Common myeloid progenitor, CD34-positive (primary cell): ENCODE measurements around the gene CASKIN1.
"Not testable (repeated sequence)": the region's sequence is repeated elsewhere in the genome, so short reads cannot be mapped to it uniquely, and the experiment has no call there.

Source experiments
- CTCF ChIA-PET: fragments of 350-600 bp; sonication (Branson Sonifier 250); formaldehyde crosslinking; loops from one replicate; lab custom pipeline; 2021; ENCODE audit warnings: antibody characterized with exemption; lab: Charles Lee
- POLR2A ChIA-PET: fragments of 350-600 bp; sonication (Branson Sonifier 250); formaldehyde crosslinking; loops from one replicate; lab custom pipeline; 2021; ENCODE audit warnings: antibody characterized with exemption; lab: Charles Lee
- DNase-seq, 3 donors: peaks; one replicate each; pipeline versions ENCODE4 v3.0.0 to v3.0.0-alpha.2; 2013
- H3K27ac ChIP-seq, 2 experiments: 1 replicate in 1 of 2; 2 replicates in 1 of 2; pipeline ENCODE4 v1.7.0; 2013; ENCODE audit warnings: inconsistent platforms in 2 of 2, low read length in 2 of 2, mild to moderate bottlenecking in 2 of 2, low read depth in 1 of 2, moderate library complexity in 1 of 2; ENCODE audit not compliant: severe bottlenecking in 2 of 2, insufficient read depth in 1 of 2, poor library complexity in 1 of 2
- H3K27me3 ChIP-seq, 5 experiments: replicated peaks in 2 of 5; 1 replicate in 3 of 5; 2 replicates in 2 of 5; pipeline versions ENCODE4 v1.6.1 to v1.7.0; 2013; ENCODE audit warnings: low read length in 4 of 5, mild to moderate bottlenecking in 2 of 5, moderate library complexity in 2 of 5, inconsistent platforms in 1 of 5; ENCODE audit not compliant: insufficient read depth in 5 of 5, control insufficient read depth in 4 of 5
- H3K36me3 ChIP-seq, 4 experiments: 1 replicate in 2 of 4; 2 replicates in 2 of 4; pipeline versions ENCODE4 v1.6.1 to v1.7.0; 2013; ENCODE audit warnings: low read length in 3 of 4, control low read depth in 1 of 4, mild to moderate bottlenecking in 1 of 4; ENCODE audit not compliant: control insufficient read depth in 4 of 4, insufficient read depth in 4 of 4
- H3K4me1 ChIP-seq, 4 experiments: 1 replicate in 3 of 4; 2 replicates in 1 of 4; pipeline versions ENCODE4 v1.6.1 to v1.7.1; 2013; ENCODE audit warnings: low read length in 3 of 4, mild to moderate bottlenecking in 3 of 4, control low read depth in 1 of 4, inconsistent platforms in 1 of 4, moderate library complexity in 1 of 4; ENCODE audit not compliant: control insufficient read depth in 4 of 4, insufficient read depth in 4 of 4; ENCODE audit errors: control extremely low read depth in 1 of 4
- H3K4me3 ChIP-seq, 7 experiments: 1 replicate in 4 of 7; 2 replicates in 3 of 7; pipeline versions ENCODE4 v1.5.1 to v1.7.0; 2013; ENCODE audit warnings: mild to moderate bottlenecking in 7 of 7, low read length in 6 of 7, moderate library complexity in 6 of 7, inconsistent platforms in 2 of 7, low read depth in 2 of 7, control low read depth in 1 of 7; ENCODE audit not compliant: insufficient read depth in 4 of 7, control insufficient read depth in 1 of 7; ENCODE audit errors: extremely low read depth in 1 of 7
- H3K9me3 ChIP-seq, 5 experiments: 1 replicate in 4 of 5; 2 replicates in 1 of 5; pipeline versions ENCODE4 v1.6.1 to v1.7.1; 2013; ENCODE audit warnings: low read length in 4 of 5, mild to moderate bottlenecking in 2 of 5, inconsistent platforms in 1 of 5, low read depth in 1 of 5, moderate library complexity in 1 of 5; ENCODE audit not compliant: control insufficient read depth in 4 of 5, insufficient read depth in 2 of 5; ENCODE audit errors: control extremely low read depth in 1 of 5
- WGBS: methylation state at CpG from one replicate; pipeline ENCODE4 v1.1.5; 2013; ENCODE audit not compliant: insufficient coverage; 5-methylcytosine and 5-hydroxymethylcytosine counted together

Gene CASKIN1

DNA sequence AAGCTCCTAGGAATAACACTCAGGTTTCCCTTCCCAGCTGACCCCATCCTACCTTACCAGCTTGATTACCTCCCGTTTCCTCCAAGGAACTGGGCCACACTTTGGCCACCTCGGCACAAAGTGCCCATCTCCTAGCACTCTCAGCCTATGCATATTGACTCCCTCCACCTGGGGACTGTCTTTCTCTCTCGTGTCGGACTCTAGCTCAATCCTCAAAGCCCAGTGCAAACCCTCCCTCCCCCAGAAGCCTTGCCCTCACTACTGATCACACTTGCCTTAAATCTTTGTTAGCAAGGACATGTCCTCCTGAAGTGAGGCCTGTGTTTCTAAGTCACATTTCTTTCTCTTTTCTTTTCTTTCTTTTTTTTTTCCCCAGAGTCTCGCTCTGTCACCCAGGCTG is 50.6 kb downstream of the CASKIN1 start:
- Histone ChIP-seq H3K4me1 (peaks cover 0 to 40% (median 28%) of the 10 kb centered on the region in 4 experiments), H3K9me3 (no peaks in the 10 kb centered on the region), H3K27me3 (no peaks in the 10 kb centered on the region), H3K27ac (no peak overlapping the region), H3K4me3 (no peak overlapping the region), H3K36me3 (peaks cover 0 to 4% (median 1%) of the 10 kb centered on the region in 4 experiments)
- WGBS, result 93% methylated on average over 4 of the region's 5 CpGs
- POLR2A ChIA-PET, result interaction anchor here (1.7 kb wide), 1 partner anchor 9 kb away, joined by 6 read pairs; the partner anchor contains the start of gene TRAF7
- CTCF ChIA-PET, result interaction anchor here (1.0 to 3.5 kb wide), 6 partner anchors 9 to 141 kb away, joined by 3 to 24 read pairs (median 8); partner anchors contain the start of gene TRAF7
- DNase-seq, result no peak

DNA sequence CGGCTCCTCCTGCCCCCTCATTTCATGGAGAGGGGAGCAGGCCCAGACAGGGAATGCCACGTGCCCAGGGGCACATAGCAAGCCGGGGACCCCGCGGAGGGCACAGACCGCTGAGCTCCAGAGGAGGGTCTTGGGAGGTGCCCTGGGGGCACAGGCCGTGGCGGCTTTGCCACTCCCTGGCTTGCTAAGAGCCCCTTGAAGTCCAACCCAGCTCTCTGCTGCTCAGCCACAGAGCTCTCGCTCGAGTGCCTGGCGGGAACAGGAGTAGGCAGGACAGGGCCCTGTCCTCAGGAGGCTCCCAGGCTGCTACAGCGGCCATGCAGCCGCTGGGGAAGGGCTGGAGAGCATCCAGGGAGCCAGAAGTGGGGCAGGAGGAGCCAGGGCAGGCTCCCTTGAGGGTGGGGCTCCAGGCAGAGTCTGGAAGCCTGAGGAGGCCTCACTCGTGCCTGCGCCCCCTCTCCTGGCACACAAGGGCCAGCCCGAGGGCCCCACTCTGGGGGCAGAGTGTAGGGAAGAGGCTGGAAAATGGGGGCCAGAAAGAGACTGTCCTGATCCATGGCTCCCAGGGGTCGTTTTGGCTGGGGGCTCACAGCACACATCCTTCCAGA is 52.4 kb downstream of the CASKIN1 start:
- CTCF ChIA-PET, result interaction anchor here (1.0 to 2.5 kb wide), 4 partner anchors 8 to 140 kb away, joined by 3 to 9 read pairs (median 6); no protein-coding TSS in a partner anchor
- POLR2A ChIA-PET, result interaction anchor here (1.0 kb wide), 1 partner anchor 19 kb away, joined by 3 read pairs; no protein-coding TSS in a partner anchor
- no peaks in the 10 kb centered on the region for H3K9me3 ChIP-seq
- no peak overlapping the region for H3K27ac ChIP-seq
- DNase-seq, result no peak
- 92% methylated on average over 17 of the region's 17 CpGs for WGBS
- no peaks in the 10 kb centered on the region for H3K27me3 ChIP-seq
- H3K4me3 ChIP-seq, result no peak overlapping the region
- peaks cover 0 to 21% (median 13%) of the 10 kb centered on the region in 4 experiments for H3K4me1 ChIP-seq
- no peaks in the 10 kb centered on the region for H3K36me3 ChIP-seq

- Histone ChIP-seq H3K36me3 (no peaks in the 10 kb centered on the region), H3K27me3 (no peaks in the 10 kb centered on the region), H3K27ac (no peak overlapping the region), H3K4me1 (peaks cover 0 to 16% (median 8%) of the 10 kb centered on the region in 4 experiments), H3K9me3 (no peaks in the 10 kb centered on the region), H3K4me3 (no peak overlapping the region)
- no peak for DNase-seq
- WGBS, result 89% methylated on average over 27 of the region's 31 CpGs
- ChIA-PET POLR2A (interaction anchor here (1.0 kb wide), 1 partner anchor 18 kb away, joined by 3 read pairs; no protein-coding TSS in a partner anchor), CTCF (interaction anchor here (1.0 to 2.5 kb wide), 4 partner anchors 9 to 140 kb away, joined by 3 to 9 read pairs (median 6); no protein-coding TSS in a partner anchor)
These were observed 53.2 kb downstream of the CASKIN1 start for GRCh38 chr16:2142942-2143877.

- peak; percentile 92 to 96 (median 94) for DNase-seq
- H3K4me3 ChIP-seq, result peak within 1 kb of the TSS; percentile 14 to 73 (median 55)
- H3K36me3 ChIP-seq, H3K27me3 ChIP-seq, H3K27ac ChIP-seq, POLR2A ChIA-PET, H3K9me3 ChIP-seq, H3K4me1 ChIP-seq: not testable (repeated sequence)
- WGBS, result 0% methylated on average over 18 of the region's 81 CpGs
- CTCF ChIA-PET, result interaction anchor here (1.1 kb wide), 1 partner anchor 131 kb away, joined by 3 read pairs; no protein-coding TSS in a partner anchor
These were observed 60.5 kb downstream of the CASKIN1 start, which contains the start of gene PKD1 for GRCh38 chr16:2135770-2136490. Gene PKD1, minus strand, starts transcription at chr16:2135898. Its CDS starts 209 bp downstream, at chr16:2135689.

DNA sequence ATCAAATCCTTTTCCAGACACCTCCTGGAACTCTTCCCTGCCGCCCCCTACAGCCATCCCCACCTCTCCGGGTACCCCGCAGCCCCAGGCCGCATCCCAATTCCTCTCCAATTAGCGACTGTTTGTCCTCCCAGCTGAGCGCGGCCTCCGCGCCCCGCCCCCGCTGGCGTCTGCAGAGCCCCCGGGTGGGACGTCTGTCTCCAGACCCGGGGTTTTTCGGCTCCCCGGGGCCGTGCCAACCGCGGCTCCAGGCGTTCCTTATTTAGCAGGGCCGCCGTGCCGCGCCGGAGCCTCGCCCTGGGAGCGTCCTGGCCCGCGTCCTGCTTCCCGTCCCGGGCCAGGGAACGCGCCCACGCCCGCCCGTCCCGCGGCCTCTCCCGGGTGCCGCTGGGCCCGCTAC is 61.3 kb downstream of the CASKIN1 start:
- peak overlapping the region in 6 of 7 experiments; percentile 23 to 68 (median 56) for H3K4me3 ChIP-seq
- H3K9me3 ChIP-seq, H3K27me3 ChIP-seq, CTCF ChIA-PET, H3K4me1 ChIP-seq, POLR2A ChIA-PET, H3K27ac ChIP-seq, H3K36me3 ChIP-seq: not testable (repeated sequence)
- peak in 1 of 3 donors; percentile 41 for DNase-seq
- WGBS, result 2% methylated on average over 10 of the region's 42 CpGs

DNA sequence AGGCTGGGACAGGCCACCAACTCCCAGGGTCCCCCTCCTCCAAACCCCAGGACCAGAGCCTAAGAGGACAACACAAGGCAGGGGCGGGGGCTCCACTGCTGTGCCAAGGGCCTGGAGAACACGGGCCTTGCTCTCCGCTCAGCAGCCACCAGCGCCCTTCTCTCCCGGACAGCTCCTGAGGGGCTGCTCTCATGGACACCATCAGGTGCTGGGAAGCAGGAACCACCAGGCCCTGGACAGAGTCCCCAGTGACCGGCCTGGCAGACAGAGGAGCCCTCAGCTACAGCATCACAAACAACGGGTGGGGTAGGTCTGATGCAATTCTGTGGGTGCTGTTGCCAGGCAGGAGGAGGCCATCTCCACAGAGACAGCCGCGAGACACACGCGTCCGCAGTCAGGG is 62.6 kb downstream of the CASKIN1 start:
- H3K4me3 ChIP-seq, H3K27me3 ChIP-seq, H3K27ac ChIP-seq, POLR2A ChIA-PET, H3K9me3 ChIP-seq, H3K4me1 ChIP-seq, DNase-seq, CTCF ChIA-PET, H3K36me3 ChIP-seq: not testable (repeated sequence)
- WGBS, result no CpG with 5 or more reads among the region's 12 CpGs
